GM12874 (cell line): ENCODE measurements around the gene BCAP31.

Source experiments
- TF ChIP-seq, protein P1 (sequence below): IDR thresholded peaks from 2 replicates; pipeline ENCODE4 v1.5.1; 2011; ENCODE audit warnings: low read depth, mild to moderate bottlenecking, control low read depth, low read length, moderate library complexity; ENCODE audit not compliant: insufficient read depth

BCAP31 gene

GRCh38 chrX:153724252-153725038 lies at the start of gene BCAP31, which contains the start of gene ABCD1:
TSS of gene BCAP31 (minus strand) at chrX:153724387. CDS start at chrX:153723244, 1,143 bp downstream.
TSS of gene ABCD1 (plus strand) at chrX:153724856. CDS start at chrX:153725267, 411 bp downstream.
- TF ChIP-seq, protein P1, sequence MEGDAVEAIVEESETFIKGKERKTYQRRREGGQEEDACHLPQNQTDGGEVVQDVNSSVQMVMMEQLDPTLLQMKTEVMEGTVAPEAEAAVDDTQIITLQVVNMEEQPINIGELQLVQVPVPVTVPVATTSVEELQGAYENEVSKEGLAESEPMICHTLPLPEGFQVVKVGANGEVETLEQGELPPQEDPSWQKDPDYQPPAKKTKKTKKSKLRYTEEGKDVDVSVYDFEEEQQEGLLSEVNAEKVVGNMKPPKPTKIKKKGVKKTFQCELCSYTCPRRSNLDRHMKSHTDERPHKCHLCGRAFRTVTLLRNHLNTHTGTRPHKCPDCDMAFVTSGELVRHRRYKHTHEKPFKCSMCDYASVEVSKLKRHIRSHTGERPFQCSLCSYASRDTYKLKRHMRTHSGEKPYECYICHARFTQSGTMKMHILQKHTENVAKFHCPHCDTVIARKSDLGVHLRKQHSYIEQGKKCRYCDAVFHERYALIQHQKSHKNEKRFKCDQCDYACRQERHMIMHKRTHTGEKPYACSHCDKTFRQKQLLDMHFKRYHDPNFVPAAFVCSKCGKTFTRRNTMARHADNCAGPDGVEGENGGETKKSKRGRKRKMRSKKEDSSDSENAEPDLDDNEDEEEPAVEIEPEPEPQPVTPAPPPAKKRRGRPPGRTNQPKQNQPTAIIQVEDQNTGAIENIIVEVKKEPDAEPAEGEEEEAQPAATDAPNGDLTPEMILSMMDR: no peak

DNA sequence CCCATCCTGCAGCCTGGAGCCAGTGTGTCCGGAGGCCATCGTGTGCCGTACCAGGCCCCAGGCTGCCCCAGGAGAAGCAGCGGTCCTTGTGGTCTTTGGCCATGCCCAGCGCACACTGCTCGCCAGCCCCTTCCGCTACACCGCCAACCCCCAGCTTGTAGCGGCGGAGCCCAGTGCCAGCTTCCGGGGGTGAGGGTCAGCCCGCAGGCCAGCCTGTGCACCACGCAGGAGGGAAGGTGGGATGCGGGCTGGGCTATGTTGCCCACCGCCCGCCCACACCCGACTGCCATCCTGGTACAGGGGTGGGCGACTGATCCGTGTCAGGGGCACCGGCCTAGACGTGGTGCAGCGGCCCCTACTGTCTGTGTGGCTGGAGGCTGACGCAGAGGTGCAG lies 49.0 kb upstream of the BCAP31 start:
- TF ChIP-seq, protein P1: no peak

DNA sequence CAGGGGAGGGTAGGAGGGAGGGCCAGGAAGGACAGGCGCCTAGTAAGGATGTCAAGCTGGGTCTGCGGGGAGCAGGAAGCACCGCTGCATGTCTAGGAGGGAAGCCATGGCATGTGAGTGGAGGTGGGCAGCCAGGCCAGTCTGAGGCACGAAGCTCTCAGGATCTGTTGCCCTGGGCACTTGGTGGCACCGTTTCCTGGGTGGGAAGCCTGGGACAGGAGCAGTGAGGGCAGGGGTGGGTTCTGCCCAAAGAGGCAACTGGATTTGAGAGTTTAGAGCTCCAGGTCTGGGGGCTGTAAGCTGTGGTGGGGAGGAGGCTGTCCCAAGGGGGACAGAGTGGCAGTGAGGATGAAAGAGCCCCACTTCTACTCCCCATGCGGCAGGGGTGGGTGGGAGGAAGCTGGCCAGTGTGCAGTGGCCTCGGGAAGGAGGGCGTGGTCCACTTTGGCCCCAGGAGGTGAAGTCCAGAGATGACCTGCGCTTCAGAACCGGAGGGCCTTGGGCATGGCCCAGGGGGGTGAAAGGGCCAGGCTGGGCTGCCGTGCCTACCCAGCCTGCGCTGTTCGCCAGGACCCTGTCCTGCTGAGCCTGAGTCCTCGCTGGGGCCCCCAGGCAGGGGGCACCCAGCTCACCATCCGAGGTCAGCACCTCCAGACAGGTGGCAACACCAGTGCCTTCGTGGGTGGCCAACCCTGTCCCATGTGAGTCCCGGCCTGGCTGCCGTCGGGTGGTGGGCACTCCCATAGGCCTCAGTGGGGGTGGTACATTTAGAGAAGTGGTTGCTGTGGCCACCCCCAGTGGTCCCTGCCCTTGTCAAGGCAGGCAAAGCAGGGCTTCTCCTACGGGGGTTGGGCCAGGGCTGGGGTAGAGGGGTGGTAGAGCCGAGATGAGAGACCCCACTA lies 48.4 kb upstream of the BCAP31 start:
- TF ChIP-seq, protein P1: no peak

- TF ChIP-seq, protein P1: no peak
These were observed 47.5 kb upstream of the BCAP31 start for GRCh38 chrX:153771415-153772315.

DNA sequence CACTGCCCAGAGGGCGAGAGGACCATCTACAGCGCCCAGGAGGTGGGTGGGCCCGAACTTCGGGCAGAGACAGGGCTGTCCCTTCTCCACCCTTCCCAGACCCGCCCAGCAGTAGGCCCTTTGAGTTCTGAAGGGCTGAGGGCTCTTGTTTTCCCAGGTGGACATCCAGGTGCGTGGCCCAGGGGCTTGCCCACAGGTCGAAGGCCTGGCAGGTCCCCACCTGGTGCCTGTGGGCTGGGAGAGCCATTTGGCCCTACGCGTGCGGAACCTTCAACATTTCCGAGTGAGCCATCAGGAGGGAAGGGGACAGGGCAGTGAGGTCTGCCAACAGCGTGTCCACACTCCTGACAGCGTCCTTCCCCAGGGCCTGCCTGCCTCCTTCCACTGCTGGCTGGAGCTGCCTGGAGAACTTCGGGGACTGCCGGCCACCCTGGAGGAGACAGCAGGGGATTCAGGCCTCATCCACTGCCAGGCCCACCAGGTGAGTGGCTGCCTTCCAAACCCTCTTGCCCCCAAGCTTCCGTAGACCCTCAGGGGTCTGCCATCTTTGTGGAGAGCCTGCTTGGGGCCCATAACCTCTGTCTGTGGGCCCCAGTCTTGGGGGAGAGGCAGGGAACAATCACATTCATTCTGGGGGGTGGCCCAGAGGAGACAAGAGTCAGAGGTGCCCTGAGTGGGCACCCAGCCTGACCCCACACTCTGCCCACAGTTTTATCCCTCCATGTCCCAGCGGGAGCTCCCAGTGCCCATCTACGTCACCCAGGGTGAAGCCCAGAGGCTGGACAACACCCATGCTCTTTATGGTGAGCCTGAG lies 46.6 kb upstream of the BCAP31 start:
- TF ChIP-seq, protein P1: no peak

DNA sequence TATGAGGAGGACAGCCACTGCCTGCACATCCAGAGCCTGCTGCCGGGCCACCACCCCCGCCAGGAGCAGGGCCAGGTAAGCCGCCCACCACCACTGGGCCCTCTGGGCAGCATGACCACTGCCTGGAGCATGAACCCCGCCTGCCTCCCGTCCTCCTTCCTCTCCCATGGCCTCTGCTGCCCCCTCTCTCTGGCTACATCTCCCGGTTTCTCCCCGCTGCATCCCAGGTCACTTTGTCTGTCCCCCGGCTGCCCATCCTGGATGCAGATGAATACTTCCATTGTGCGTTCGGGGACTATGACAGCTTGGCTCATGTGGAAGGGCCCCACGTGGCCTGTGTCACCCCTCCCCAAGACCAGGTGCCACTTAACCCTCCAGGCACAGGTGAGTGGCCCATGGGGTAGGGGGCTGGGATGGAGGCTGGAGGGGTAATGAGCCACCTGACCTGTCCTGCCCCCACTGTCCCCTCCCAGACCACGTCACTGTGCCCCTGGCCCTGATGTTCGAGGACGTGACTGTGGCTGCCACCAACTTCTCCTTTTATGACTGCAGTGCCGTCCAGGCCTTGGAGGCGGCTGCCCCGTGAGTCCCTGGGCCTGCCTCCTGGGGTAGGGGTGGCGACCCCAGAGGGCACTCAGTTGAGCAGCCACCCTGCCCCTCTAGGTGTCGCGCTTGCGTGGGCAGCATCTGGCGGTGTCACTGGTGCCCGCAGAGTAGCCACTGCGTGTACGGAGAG lies 45.8 kb upstream of the BCAP31 start:
- TF ChIP-seq, protein P1: no peak
